Endothelial cell of umbilical vein (primary cell): ENCODE measurements around the gene SKA3. TPM values are rescaled to one million over a fixed set of nuclear protein-coding genes. Genes with fewer than 3 reads are reported as not detected.

ENCODE experiments used
- BruUV-seq: library from RNA; stranded (reverse); fragments of 400-500 nt; replicated peaks from 2 replicates; lab custom pipeline; 2021; lab: Mats Ljungman, UMichigan
- CTCF ChIA-PET: fragments of 300-600, 350-600 bp; sonication (Branson Sonifier 250); formaldehyde crosslinking; loops from one replicate; lab custom pipeline; 2021; ENCODE audit warnings: antibody characterized with exemption, inconsistent platforms; lab: Charles Lee
- POLR2A ChIA-PET: fragments of 300-600, 350-600 bp; sonication (Branson Sonifier 250); formaldehyde crosslinking; loops from one replicate; lab custom pipeline; 2021; ENCODE audit warnings: antibody characterized with exemption, inconsistent platforms; lab: Charles Lee
- DNase-seq: peaks from one replicate; pipeline ENCODE4 v3.0.0-alpha.2; 2011; ENCODE audit warnings: low read depth, low spot score
- FAIRE-seq: peaks from 2 replicates; lab custom pipeline; 2011; peaks lifted over from hg19 to GRCh38; lab: Jason Lieb, UNC
- H2AFZ ChIP-seq: 2 replicates; pipeline ENCODE4 v1.6.0; 2012; ENCODE audit warnings: low read depth, low read length, control low read depth, inconsistent platforms
- H3K27ac ChIP-seq: 2 replicates; pipeline ENCODE4 v1.5.1; 2011; ENCODE audit warnings: low read depth, mild to moderate bottlenecking, control low read depth, low read length, moderate library complexity; ENCODE audit not compliant: insufficient read depth
- H3K27me3 ChIP-seq, 2 experiments: 2 replicates each; pipeline versions ENCODE4 v1.6.0 to v1.6.1; 2011; ENCODE audit warnings: low read length in 2 of 2, mixed read lengths in 1 of 2; ENCODE audit not compliant: control insufficient read depth in 2 of 2, insufficient read depth in 2 of 2
- H3K36me3 ChIP-seq, 2 experiments: 2 replicates in 1 of 2; 3 replicates in 1 of 2; pipeline ENCODE4 v1.5.1; 2011; ENCODE audit warnings: low read length in 2 of 2, mild to moderate bottlenecking in 1 of 2, moderate library complexity in 1 of 2; ENCODE audit not compliant: control insufficient read depth in 2 of 2, insufficient read depth in 2 of 2; ENCODE audit errors: extremely low read depth in 1 of 2
- H3K4me1 ChIP-seq: 3 replicates; pipeline ENCODE4 v1.5.1; 2011; ENCODE audit warnings: mild to moderate bottlenecking, low read length; ENCODE audit not compliant: control insufficient read depth, insufficient read depth; ENCODE audit errors: extremely low read depth
- H3K4me2 ChIP-seq: 2 replicates; pipeline ENCODE4 v1.6.1; 2011; ENCODE audit warnings: low read length, control low read depth, mixed read lengths; ENCODE audit not compliant: insufficient read depth
- H3K4me3 ChIP-seq, 3 experiments: fragments of 200-600 bp in 1 of 3; sonication (generic), shearing (Covaris generic) in 1 of 3; replicated peaks in 1 of 3; 2 replicates each; pipeline ENCODE4 v1.5.1; 2011 to 2016; ENCODE audit warnings: control low read depth in 3 of 3, low read length in 3 of 3, mild to moderate bottlenecking in 2 of 3, inconsistent platforms in 1 of 3, low read depth in 1 of 3, moderate library complexity in 1 of 3; ENCODE audit not compliant: insufficient read depth in 1 of 3
- H3K79me2 ChIP-seq: 2 replicates; pipeline ENCODE4 v1.6.0; 2012; ENCODE audit warnings: low read length, inconsistent platforms; ENCODE audit not compliant: control insufficient read depth, insufficient read depth
- H3K9ac ChIP-seq: replicated peaks from 2 replicates; pipeline ENCODE3; 2011; ENCODE audit warnings: low read length, control low read depth; ENCODE audit not compliant: insufficient read depth; ENCODE audit errors: extremely low read depth
- H3K9me1 ChIP-seq: replicated peaks from 3 replicates; pipeline ENCODE4 v1.6.0; 2011; ENCODE audit warnings: mild to moderate bottlenecking, low read length; ENCODE audit not compliant: control insufficient read depth, insufficient read depth; ENCODE audit errors: extremely low read depth
- H3K9me3 ChIP-seq: replicated peaks from 2 replicates; pipeline ENCODE4 v1.5.1; 2012; ENCODE audit warnings: low read length, inconsistent platforms; ENCODE audit not compliant: control insufficient read depth, insufficient read depth
- H4K20me1 ChIP-seq: replicated peaks from 2 replicates; pipeline ENCODE3; 2011; ENCODE audit warnings: mild to moderate bottlenecking, low read length; ENCODE audit not compliant: control insufficient read depth, insufficient read depth; ENCODE audit errors: extremely low read depth
- EZH2 ChIP-seq: IDR thresholded peaks from 2 replicates; pipeline ENCODE4 v1.6.1; 2012; ENCODE audit warnings: borderline replicate concordance, low read depth, mild to moderate bottlenecking, moderate library complexity, low read length, inconsistent platforms; ENCODE audit not compliant: severe bottlenecking
- GATA2 ChIP-seq: IDR thresholded peaks from 2 replicates; pipeline ENCODE4 v1.7.0; 2011; ENCODE audit warnings: low read depth, mild to moderate bottlenecking, moderate library complexity, mixed read lengths, low read length; ENCODE audit not compliant: insufficient read length, insufficient read depth
- JUN ChIP-seq: IDR thresholded peaks from 2 replicates; pipeline ENCODE4 v1.6.1; 2011; ENCODE audit warnings: borderline replicate concordance, low read depth; ENCODE audit not compliant: insufficient read length, insufficient read depth
- MYC ChIP-seq: IDR thresholded peaks from one replicate; pipeline ENCODE4 v1.6.1; 2011; ENCODE audit warnings: mild to moderate bottlenecking, low read depth, low read length
- POLR2A ChIP-seq: IDR thresholded peaks from 2 replicates; pipeline ENCODE4 v1.6.1; 2012; ENCODE audit warnings: low read depth, mild to moderate bottlenecking, control low read depth, low read length
- dilution Hi-C: fragments of 300-500 bp; cut with MboI; formaldehyde crosslinking; loops from one replicate; pipeline ENCODE4 v1.15.0; 2019; ENCODE audit warnings: low sequenced_read_pairs; ENCODE audit not compliant: extremely low pct_ligation_motif_present
- intact Hi-C: fragments of 100-400 bp; cut with micrococcal nuclease; formaldehyde crosslinking; loops from one replicate; pipeline ENCODE4 v1.10.0; 2022
- polyA plus RNA-seq, 4 experiments: library from polyadenylated mRNA; depleted of rRNA in 3 of 4; stranded (reverse) in 3 of 4; unstranded in 1 of 4; fragments of >200 nt; gene quantifications; 2 replicates each; pipeline versions ENCODE4 v1.2.1 to v1.2.3, GENCODE V29; 2011 to 2012; ENCODE audit warnings: missing spikeins in 1 of 4
- total RNA-seq: library from RNA; stranded (reverse); gene quantifications from 2 replicates; pipeline ENCODE4 v1.2.3, GENCODE V29; 2021
- TF ChIP-seq, protein P1 (sequence below), 2 donors: IDR thresholded peaks; 1 replicate in 1 of 2; 2 replicates in 1 of 2; pipeline ENCODE4 v1.5.1; 2011; ENCODE audit warnings: low read length in 2 of 2, mild to moderate bottlenecking in 2 of 2, moderate library complexity in 2 of 2, control low read depth in 1 of 2, inconsistent platforms in 1 of 2, low read depth in 1 of 2; ENCODE audit not compliant: insufficient read depth in 1 of 2; ENCODE audit errors: extremely low read depth in 1 of 2

Gene SKA3
- total and polyA plus RNA-seq, 2 donors (not counting 3 experiments of a cell fraction or from before 2014, with no cell fraction given) = 9.4 to 28.7 TPM

DNA sequence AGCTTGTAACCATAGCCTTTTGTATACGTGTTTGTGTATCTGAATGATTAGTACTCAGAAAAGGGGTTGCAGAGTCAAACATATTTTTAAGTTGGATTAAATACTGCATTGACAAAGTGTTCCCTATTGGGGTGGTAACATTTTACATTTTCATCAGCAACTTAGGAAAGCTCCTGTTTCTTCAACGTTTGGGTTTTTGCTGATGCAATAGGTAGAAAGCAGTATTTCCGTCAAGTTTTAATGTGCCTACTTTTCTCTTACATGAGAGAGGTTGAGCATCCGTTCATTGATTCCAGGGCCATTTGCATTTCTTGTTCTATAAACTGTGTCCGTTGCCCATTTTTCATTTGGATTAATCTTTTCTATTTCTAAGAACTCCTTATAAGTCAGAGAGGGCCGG, 56.2 kb downstream of the SKA3 start:
- BruUV-seq = no TSS peak
- Histone ChIP-seq H3K27me3 (no peaks in the 10 kb centered on the region), H2AFZ (no peak overlapping the region), H3K9ac (no peak overlapping the region), H3K4me1 (no peaks in the 10 kb centered on the region), H3K4me2 (no peak overlapping the region), H3K36me3 (no peaks in the 10 kb centered on the region), H3K9me1 (no peaks in the 10 kb centered on the region), H3K4me3 (no peak overlapping the region), H3K27ac (no peak overlapping the region), H3K79me2 (no peaks in the 10 kb centered on the region), H3K9me3 (no peaks in the 10 kb centered on the region), H4K20me1 (no peaks in the 10 kb centered on the region)
- FAIRE-seq (no peak), DNase-seq (no peak)
- dilution Hi-C loops (no loop called here), intact Hi-C loops (no loop called here)
- TF ChIP-seq JUN (no peak), GATA2 (no peak), POLR2A (no peak)
- POLR2A ChIA-PET = no interaction called here
- CTCF ChIA-PET = interaction anchor here (0.8 kb wide), 1 partner anchor 13 kb away, joined by 3 read pairs; no protein-coding TSS in a partner anchor

DNA sequence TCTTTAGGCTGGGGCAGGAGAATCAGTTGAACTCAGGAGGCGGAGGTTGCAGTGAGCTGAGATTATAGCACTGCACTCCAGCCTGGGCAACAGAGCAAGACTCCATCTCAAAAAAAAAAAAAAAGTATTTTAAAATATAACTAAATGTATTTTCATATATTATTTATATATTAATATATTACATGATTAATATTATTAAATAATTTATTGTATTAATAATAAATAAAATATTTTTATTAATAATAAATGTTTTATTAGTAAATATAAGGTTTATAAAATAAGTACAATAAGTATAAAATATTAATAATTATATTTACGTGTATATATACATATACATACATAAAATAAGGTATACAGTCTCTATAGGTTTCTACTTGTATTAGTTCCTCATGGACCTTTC, 56.8 kb downstream of the SKA3 start:
- BruUV-seq = no TSS peak
- dilution Hi-C loops (no loop called here), intact Hi-C loops (no loop called here)
- ChIA-PET CTCF (interaction anchor here (0.8 kb wide), 1 partner anchor 14 kb away, joined by 3 read pairs; no protein-coding TSS in a partner anchor), POLR2A (interaction anchor here (0.7 kb wide), 1 partner anchor 17 kb away, joined by 5 read pairs; no protein-coding TSS in a partner anchor)
- Histone ChIP-seq H3K36me3 (no peaks in the 10 kb centered on the region), H3K9me1 (no peaks in the 10 kb centered on the region), H3K27ac (no peak overlapping the region), H3K9me3 (no peaks in the 10 kb centered on the region), H2AFZ (no peak overlapping the region), H3K79me2 (no peaks in the 10 kb centered on the region), H3K4me2 (no peak overlapping the region), H3K27me3 (no peaks in the 10 kb centered on the region), H3K4me3 (no peak overlapping the region), H4K20me1 (no peaks in the 10 kb centered on the region), H3K4me1 (no peaks in the 10 kb centered on the region), H3K9ac (no peak overlapping the region)
- DNase-seq (no peak), FAIRE-seq (no peak)
- TF ChIP-seq JUN = no peak
- no peak for TF ChIP-seq POLR2A
- no peak for TF ChIP-seq MYC
- TF ChIP-seq, protein P1, sequence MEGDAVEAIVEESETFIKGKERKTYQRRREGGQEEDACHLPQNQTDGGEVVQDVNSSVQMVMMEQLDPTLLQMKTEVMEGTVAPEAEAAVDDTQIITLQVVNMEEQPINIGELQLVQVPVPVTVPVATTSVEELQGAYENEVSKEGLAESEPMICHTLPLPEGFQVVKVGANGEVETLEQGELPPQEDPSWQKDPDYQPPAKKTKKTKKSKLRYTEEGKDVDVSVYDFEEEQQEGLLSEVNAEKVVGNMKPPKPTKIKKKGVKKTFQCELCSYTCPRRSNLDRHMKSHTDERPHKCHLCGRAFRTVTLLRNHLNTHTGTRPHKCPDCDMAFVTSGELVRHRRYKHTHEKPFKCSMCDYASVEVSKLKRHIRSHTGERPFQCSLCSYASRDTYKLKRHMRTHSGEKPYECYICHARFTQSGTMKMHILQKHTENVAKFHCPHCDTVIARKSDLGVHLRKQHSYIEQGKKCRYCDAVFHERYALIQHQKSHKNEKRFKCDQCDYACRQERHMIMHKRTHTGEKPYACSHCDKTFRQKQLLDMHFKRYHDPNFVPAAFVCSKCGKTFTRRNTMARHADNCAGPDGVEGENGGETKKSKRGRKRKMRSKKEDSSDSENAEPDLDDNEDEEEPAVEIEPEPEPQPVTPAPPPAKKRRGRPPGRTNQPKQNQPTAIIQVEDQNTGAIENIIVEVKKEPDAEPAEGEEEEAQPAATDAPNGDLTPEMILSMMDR (IDR thresholded peaks at IDR 0.05; ENCODE audit: extremely low read depth in 1 of 2, insufficient read depth in 1 of 2, low read depth in 1 of 2, low read length in 2 of 2) = no peak
- no peak for TF ChIP-seq EZH2
